Transverse colon (tissue), 3 donors: ENCODE measurements around the gene KLHL25.

Source experiments
- POLR2A ChIP-seq: fragments of 450-650 bp; IDR thresholded peaks from one replicate; pipeline ENCODE4 v1.6.1; 2016; ENCODE audit warnings: antibody characterized with exemption, mild to moderate bottlenecking, moderate library complexity
- TF ChIP-seq, protein P1 (sequence below), 5 experiments: fragments of 200-600 bp in 3 of 5; fragments of 450-650 bp in 2 of 5; sonication (generic) in 3 of 5; IDR thresholded peaks; 1 replicate in 2 of 5; 2 replicates in 3 of 5; pipeline ENCODE4 v1.5.1; 2016 to 2017; ENCODE audit warnings: antibody characterized with exemption in 5 of 5, inconsistent platforms in 3 of 5, mild to moderate bottlenecking in 2 of 5, moderate library complexity in 1 of 5

DNA sequence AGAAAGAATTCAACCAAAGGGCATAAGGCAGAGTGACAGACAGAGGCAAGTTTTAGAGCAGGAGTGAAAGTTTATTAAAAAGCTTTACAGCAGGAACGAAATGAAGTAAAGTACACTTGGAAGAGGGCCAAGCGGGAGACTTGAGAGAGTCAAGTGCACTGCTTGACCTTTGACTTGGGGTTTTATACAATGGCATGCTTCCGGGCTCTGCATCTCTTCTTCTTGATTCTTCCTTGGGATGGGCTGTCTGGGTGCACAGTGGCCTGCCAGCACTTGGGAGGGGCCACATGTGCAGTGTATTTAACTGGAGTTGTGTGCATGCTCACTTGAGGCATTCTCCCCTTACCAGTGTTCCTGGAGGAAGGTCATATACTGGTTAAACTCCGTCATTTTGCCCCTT, 30.4 kb upstream of the KLHL25 start:
- TF ChIP-seq, protein P1, sequence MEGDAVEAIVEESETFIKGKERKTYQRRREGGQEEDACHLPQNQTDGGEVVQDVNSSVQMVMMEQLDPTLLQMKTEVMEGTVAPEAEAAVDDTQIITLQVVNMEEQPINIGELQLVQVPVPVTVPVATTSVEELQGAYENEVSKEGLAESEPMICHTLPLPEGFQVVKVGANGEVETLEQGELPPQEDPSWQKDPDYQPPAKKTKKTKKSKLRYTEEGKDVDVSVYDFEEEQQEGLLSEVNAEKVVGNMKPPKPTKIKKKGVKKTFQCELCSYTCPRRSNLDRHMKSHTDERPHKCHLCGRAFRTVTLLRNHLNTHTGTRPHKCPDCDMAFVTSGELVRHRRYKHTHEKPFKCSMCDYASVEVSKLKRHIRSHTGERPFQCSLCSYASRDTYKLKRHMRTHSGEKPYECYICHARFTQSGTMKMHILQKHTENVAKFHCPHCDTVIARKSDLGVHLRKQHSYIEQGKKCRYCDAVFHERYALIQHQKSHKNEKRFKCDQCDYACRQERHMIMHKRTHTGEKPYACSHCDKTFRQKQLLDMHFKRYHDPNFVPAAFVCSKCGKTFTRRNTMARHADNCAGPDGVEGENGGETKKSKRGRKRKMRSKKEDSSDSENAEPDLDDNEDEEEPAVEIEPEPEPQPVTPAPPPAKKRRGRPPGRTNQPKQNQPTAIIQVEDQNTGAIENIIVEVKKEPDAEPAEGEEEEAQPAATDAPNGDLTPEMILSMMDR (IDR thresholded peaks at IDR 0.05), result no peak
- TF ChIP-seq POLR2A, result no peak
